Germinal center (tissue), 1 donor: ENCODE data around the gene CACTIN.
"Not testable (repeated sequence)": the region's sequence is repeated elsewhere in the genome, so short reads cannot be mapped to it uniquely, and the experiment has no call there.

Source experiments
- DNase-seq: peaks from one replicate; pipeline ENCODE4 v3.0.0; 2012; ENCODE audit warnings: mixed read lengths, low spot score

CACTIN gene

GRCh38 chr19:3663838-3664237 is 37.2 kb upstream of the CACTIN start:
- no peak for DNase-seq

GRCh38 chr19:3661284-3662238 is 35.0 kb upstream of the CACTIN start:
- no peak for DNase-seq

- DNase-seq: no peak
These were observed 34.1 kb upstream of the CACTIN start for GRCh38 chr19:3660493-3661219.

GRCh38 chr19:3659746-3660112 is 33.1 kb upstream of the CACTIN start:
- DNase-seq: no peak

- no peak for DNase-seq
These were observed 32.5 kb upstream of the CACTIN start for GRCh38 chr19:3658870-3659745.

GRCh38 chr19:3658004-3658869 is 31.6 kb upstream of the CACTIN start:
- no peak for DNase-seq

- DNase-seq: no peak
These were observed 30.8 kb upstream of the CACTIN start for GRCh38 chr19:3657395-3657769.

GRCh38 chr19:3656747-3657394 is 30.3 kb upstream of the CACTIN start:
- DNase-seq: no peak

- no peak for DNase-seq
These were observed 29.6 kb upstream of the CACTIN start for GRCh38 chr19:3656073-3656746.

- no peak for DNase-seq
These were observed 28.9 kb upstream of the CACTIN start for GRCh38 chr19:3655402-3656072.

GRCh38 chr19:3653865-3654513 is 27.4 kb upstream of the CACTIN start:
- no peak for DNase-seq

GRCh38 chr19:3653081-3653795 is 26.6 kb upstream of the CACTIN start:
- DNase-seq: no peak

GRCh38 chr19:3652422-3652821 is 25.8 kb upstream of the CACTIN start:
- no peak for DNase-seq

- no peak for DNase-seq
These were observed 25.1 kb upstream of the CACTIN start for GRCh38 chr19:3651684-3652083.

- DNase-seq: no peak
These were observed 23.3 kb upstream of the CACTIN start for GRCh38 chr19:3649888-3650287.

GRCh38 chr19:3648037-3648905 is 21.7 kb upstream of the CACTIN start:
- no peak for DNase-seq

- DNase-seq: not testable (repeated sequence)
These were observed 20.5 kb upstream of the CACTIN start for GRCh38 chr19:3647102-3647501.
